Measurements from ENCODE around the gene CLUH.

DNA sequence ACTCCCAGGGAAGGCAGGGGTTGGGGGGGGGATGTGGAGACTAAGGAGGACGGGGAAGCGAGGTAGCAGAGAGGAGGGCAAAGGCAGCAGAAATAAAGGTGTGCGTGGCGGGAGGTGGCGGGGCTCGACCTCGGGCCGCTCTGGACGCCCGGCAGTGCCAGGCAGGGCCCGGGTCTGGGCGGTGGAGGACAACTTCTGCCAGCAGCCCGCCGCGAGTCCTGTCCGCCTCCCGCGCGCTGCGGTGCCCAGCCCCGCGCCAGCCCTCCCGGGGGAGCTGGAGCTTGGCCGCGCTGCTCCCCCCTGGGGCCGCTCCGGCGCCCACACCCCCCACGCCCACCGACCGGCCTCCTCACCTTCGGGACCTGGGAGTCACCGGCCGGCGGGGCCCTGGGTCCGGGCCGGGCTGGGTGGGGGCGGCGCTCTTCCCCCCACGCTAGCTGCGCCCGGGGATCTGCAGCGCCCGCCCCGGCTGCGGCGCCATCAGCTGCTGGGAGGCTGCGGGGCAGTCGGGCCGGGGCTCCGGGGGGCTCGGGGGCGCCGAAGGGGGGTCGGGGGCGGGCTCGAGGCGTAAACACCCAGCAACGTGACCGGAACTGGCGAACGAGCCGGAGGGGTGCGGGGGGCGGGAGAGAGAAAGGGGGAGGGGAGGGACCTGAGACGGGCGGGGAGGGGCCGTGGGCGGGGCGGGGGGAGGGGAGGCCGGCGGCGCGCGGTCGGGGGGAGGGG, 37.7 kb upstream of the CLUH start, which contains the start of gene CCDC92B:
- TF ChIP-seq POLR2AphosphoS5 (IDR thresholded peaks at IDR 0.05): no peak
- no peak for TF ChIP-seq EP300 (IDR thresholded peaks at IDR 0.05)
- TF ChIP-seq, protein P1, sequence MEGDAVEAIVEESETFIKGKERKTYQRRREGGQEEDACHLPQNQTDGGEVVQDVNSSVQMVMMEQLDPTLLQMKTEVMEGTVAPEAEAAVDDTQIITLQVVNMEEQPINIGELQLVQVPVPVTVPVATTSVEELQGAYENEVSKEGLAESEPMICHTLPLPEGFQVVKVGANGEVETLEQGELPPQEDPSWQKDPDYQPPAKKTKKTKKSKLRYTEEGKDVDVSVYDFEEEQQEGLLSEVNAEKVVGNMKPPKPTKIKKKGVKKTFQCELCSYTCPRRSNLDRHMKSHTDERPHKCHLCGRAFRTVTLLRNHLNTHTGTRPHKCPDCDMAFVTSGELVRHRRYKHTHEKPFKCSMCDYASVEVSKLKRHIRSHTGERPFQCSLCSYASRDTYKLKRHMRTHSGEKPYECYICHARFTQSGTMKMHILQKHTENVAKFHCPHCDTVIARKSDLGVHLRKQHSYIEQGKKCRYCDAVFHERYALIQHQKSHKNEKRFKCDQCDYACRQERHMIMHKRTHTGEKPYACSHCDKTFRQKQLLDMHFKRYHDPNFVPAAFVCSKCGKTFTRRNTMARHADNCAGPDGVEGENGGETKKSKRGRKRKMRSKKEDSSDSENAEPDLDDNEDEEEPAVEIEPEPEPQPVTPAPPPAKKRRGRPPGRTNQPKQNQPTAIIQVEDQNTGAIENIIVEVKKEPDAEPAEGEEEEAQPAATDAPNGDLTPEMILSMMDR (IDR thresholded peaks at IDR 0.05): no peak

Measured in gastroesophageal sphincter (tissue), 3 donors.